RWPE2 (cell line): ENCODE data around the gene PCGF3.

Source experiments
- ATAC-seq: fragments of 200-7000 bp; cut with Tn5 transposase; 3 replicates; pipeline ENCODE4 v1.9.1; 2021; ENCODE audit warnings: low read depth
- DNase-seq: peaks from one replicate; pipeline ENCODE4 v3.0.0-alpha.2; 2020; ENCODE audit warnings: low spot score
- H3K27ac ChIP-seq: fragments of 450-650 bp; 2 replicates; pipeline ENCODE4 v1.5.1; 2017; ENCODE audit warnings: mild to moderate bottlenecking; ENCODE audit not compliant: poor library complexity, severe bottlenecking
- H3K27me3 ChIP-seq: fragments of 250-450 bp; sonication (Bioruptor Pico); 2 replicates; pipeline ENCODE4 v1.5.1; 2021; ENCODE audit warnings: mild to moderate bottlenecking, moderate library complexity; ENCODE audit not compliant: insufficient read depth, poor library complexity, severe bottlenecking
- H3K36me3 ChIP-seq: fragments of 250-450 bp; sonication (Bioruptor Pico); 2 replicates; pipeline ENCODE4 v1.5.1; 2020; ENCODE audit warnings: low read depth, mild to moderate bottlenecking, moderate library complexity
- H3K4me1 ChIP-seq: fragments of 250-450 bp; sonication (Bioruptor Pico); 2 replicates; pipeline ENCODE4 v1.5.1; 2021; ENCODE audit warnings: mild to moderate bottlenecking, moderate library complexity; ENCODE audit not compliant: insufficient read depth, poor library complexity, severe bottlenecking
- H3K4me3 ChIP-seq: fragments of 250-450 bp; sonication (Bioruptor Pico); 2 replicates; pipeline ENCODE4 v1.5.1; 2021; ENCODE audit warnings: mild to moderate bottlenecking, moderate library complexity; ENCODE audit not compliant: severe bottlenecking
- H3K9me3 ChIP-seq: fragments of 250-450 bp; sonication (Bioruptor Pico); 2 replicates; pipeline ENCODE4 v1.5.1; 2021; ENCODE audit warnings: mild to moderate bottlenecking, moderate library complexity; ENCODE audit not compliant: severe bottlenecking
- CTCF ChIP-seq: fragments of 450-650 bp; IDR thresholded peaks from one replicate; pipeline ENCODE4 v1.5.1; 2017; ENCODE audit warnings: mild to moderate bottlenecking, moderate library complexity; ENCODE audit not compliant: poor library complexity, severe bottlenecking

PCGF3 gene

GRCh38 chr4:658681-659667 is 46.7 kb upstream of the PCGF3 start:
- no peak for ATAC-seq

GRCh38 chr4:659851-660250 is 45.8 kb upstream of the PCGF3 start:
- no peak for ATAC-seq
- DNase-seq, result peak; percentile 33
- no peaks in the 10 kb centered on the region for H3K27me3 ChIP-seq
- no peak for TF ChIP-seq CTCF
- H3K9me3 ChIP-seq, result no peaks in the 10 kb centered on the region
- H3K4me1 ChIP-seq, result no peaks in the 10 kb centered on the region
- H3K27ac ChIP-seq, result no peak overlapping the region
- no peaks in the 10 kb centered on the region for H3K36me3 ChIP-seq
- no peak overlapping the region for H3K4me3 ChIP-seq

More at GRCh38 chr4:658681-659667, 46.7 kb upstream of the PCGF3 start:
- no peaks in the 10 kb centered on the region for H3K27me3 ChIP-seq
- TF ChIP-seq CTCF, result no peak
- H3K36me3 ChIP-seq, result no peaks in the 10 kb centered on the region
- H3K9me3 ChIP-seq, result no peaks in the 10 kb centered on the region
- no peak overlapping the region for H3K27ac ChIP-seq
- no peak overlapping the region for H3K4me3 ChIP-seq
- H3K4me1 ChIP-seq, result no peaks in the 10 kb centered on the region
- DNase-seq, result peak; percentile 47

DNA sequence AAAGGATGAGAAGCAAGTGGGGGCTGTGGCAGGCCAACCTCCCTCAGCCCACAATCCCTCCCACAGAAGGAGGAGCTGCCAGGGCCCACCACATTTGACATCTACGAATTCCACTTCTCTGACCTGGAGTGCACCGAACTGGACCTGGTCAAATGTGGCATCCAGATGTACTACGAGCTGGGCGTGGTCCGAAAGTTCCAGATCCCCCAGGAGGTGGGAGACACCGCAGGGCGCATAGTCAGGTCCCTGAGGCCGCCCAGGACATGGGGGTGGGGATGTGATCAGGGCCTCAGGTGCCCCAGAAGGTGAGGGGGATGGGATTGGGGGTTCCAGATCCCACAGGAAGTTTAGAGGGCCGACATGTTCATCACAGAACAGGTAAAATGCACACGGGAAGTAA is 45.2 kb upstream of the PCGF3 start:
- Histone ChIP-seq H3K36me3 (no peaks in the 10 kb centered on the region), H3K27ac (no peak overlapping the region), H3K4me1 (no peaks in the 10 kb centered on the region), H3K27me3 (no peaks in the 10 kb centered on the region), H3K4me3 (no peak overlapping the region), H3K9me3 (no peaks in the 10 kb centered on the region)
- ATAC-seq (no peak), DNase-seq (peak; percentile 15)
- TF ChIP-seq CTCF, result no peak

- Histone ChIP-seq H3K36me3 (no peaks in the 10 kb centered on the region), H3K4me1 (no peaks in the 10 kb centered on the region), H3K27ac (no peak overlapping the region), H3K4me3 (no peak overlapping the region), H3K27me3 (no peaks in the 10 kb centered on the region), H3K9me3 (no peaks in the 10 kb centered on the region)
- ATAC-seq, result no peak
- TF ChIP-seq CTCF, result no peak
- peak; percentile 24 for DNase-seq
Measured at GRCh38 chr4:661231-661630, 44.4 kb upstream of the PCGF3 start.
